HepG2 (cell line): ENCODE data around the gene COL13A1. TPM values are rescaled to one million over a fixed set of nuclear protein-coding genes. Genes with fewer than 3 reads are reported as not detected.
A peak's percentile ranks its signal among the peaks of the same experiment; 100 is the strongest.

Experiments
- ATAC-seq: fragments of 200-7000 bp; cut with Tn5 transposase; 3 replicates; pipeline ENCODE4 v1.9.1; 2020; ENCODE audit warnings: mild to moderate bottlenecking, moderate library complexity
- BruUV-seq: library from RNA; stranded (reverse); fragments of 400-500 nt; replicated peaks from 2 replicates; lab custom pipeline; 2021; lab: Mats Ljungman, UMichigan
- CTCF ChIA-PET: fragments of 300-600 bp; formaldehyde crosslinking; extraction: SDS; loops from one replicate; lab custom pipeline; 2021; ENCODE audit warnings: low total read pairs, inconsistent platforms, low intra/inter-chr PET ratio; lab: Yijun Ruan, JAX
- POLR2A ChIA-PET: fragments of 350-600 bp; sonication (Branson Sonifier 250); formaldehyde crosslinking; loops from one replicate; lab custom pipeline; 2020; ENCODE audit warnings: antibody characterized with exemption, inconsistent platforms; lab: Yijun Ruan, JAX
- DNase-seq: peaks from one replicate; pipeline ENCODE4 v3.0.0-alpha.2; 2015; ENCODE audit warnings: low spot score
- FAIRE-seq: peaks from 3 replicates; lab custom pipeline; 2011; peaks lifted over from hg19 to GRCh38; lab: Jason Lieb, UNC
- H2AFZ ChIP-seq: one replicate; pipeline ENCODE4 v1.6.1; 2011; ENCODE audit warnings: low read length, inconsistent platforms
- H3K27ac ChIP-seq: fragments of 300-600 bp; 3 replicates; pipeline ENCODE4 v1.8.0; 2011; ENCODE audit warnings: mixed run types, mild to moderate bottlenecking, mixed read lengths, low read length, inconsistent platforms; ENCODE audit not compliant: insufficient read depth; ENCODE audit errors: extremely low read length
- H3K27me3 ChIP-seq, 2 experiments: fragments of 200-600 bp in 1 of 2; 2 replicates in 1 of 2; 3 replicates in 1 of 2; pipeline versions ENCODE4 v1.6.0 to v1.8.0; 2011; ENCODE audit warnings: low read length in 2 of 2, mild to moderate bottlenecking in 2 of 2, moderate library complexity in 2 of 2, inconsistent platforms in 1 of 2; ENCODE audit not compliant: insufficient read depth in 2 of 2, control insufficient read depth in 1 of 2
- H3K36me3 ChIP-seq, 2 experiments: fragments of 200-600 bp in 1 of 2; replicated peaks in 1 of 2; 2 replicates in 1 of 2; 3 replicates in 1 of 2; pipeline versions ENCODE4 v1.5.1 to v1.8.0; 2011; ENCODE audit warnings: low read length in 2 of 2, inconsistent platforms in 1 of 2; ENCODE audit not compliant: insufficient read depth in 2 of 2, control insufficient read depth in 1 of 2
- H3K4me1 ChIP-seq: 2 replicates; pipeline ENCODE4 v1.5.1; 2012; ENCODE audit warnings: low read length, inconsistent platforms; ENCODE audit not compliant: insufficient read depth
- H3K4me2 ChIP-seq: 2 replicates; pipeline ENCODE4 v1.6.0; 2011; ENCODE audit warnings: low read depth, low read length, inconsistent platforms
- H3K4me3 ChIP-seq, 3 experiments: fragments of 200-600 bp in 1 of 3; sonication (generic), shearing (Covaris generic) in 1 of 3; replicated peaks in 1 of 3; 2 replicates each; pipeline ENCODE4 v1.5.1; 2011 to 2016; ENCODE audit warnings: low read length in 3 of 3, inconsistent platforms in 2 of 3, low read depth in 2 of 3, mild to moderate bottlenecking in 2 of 3, control low read depth in 1 of 3, mixed read lengths in 1 of 3; ENCODE audit not compliant: insufficient read depth in 1 of 3
- H3K79me2 ChIP-seq: one replicate; pipeline ENCODE4 v1.6.1; 2011; ENCODE audit warnings: low read length, inconsistent platforms; ENCODE audit not compliant: insufficient read depth
- H3K9ac ChIP-seq: 2 replicates; pipeline ENCODE4 v1.6.0; 2011; ENCODE audit warnings: mild to moderate bottlenecking, low read depth, low read length, inconsistent platforms; ENCODE audit not compliant: insufficient read depth
- H3K9me3 ChIP-seq: 2 replicates; pipeline ENCODE4 v1.5.1; 2012; ENCODE audit warnings: mild to moderate bottlenecking, low read length
- H4K20me1 ChIP-seq: 2 replicates; pipeline ENCODE4 v1.6.0; 2011; ENCODE audit warnings: inconsistent platforms, mild to moderate bottlenecking, low read length, moderate library complexity; ENCODE audit not compliant: insufficient read depth
- CSRNP2 ChIP-seq: sonication (generic); formaldehyde crosslinking; conservative IDR thresholded peaks from 2 replicates; pipeline ENCODE4 v1.8.0; 2022; ENCODE audit warnings: low read depth, missing genetic modification reagents
- GTF2F1 ChIP-seq: fragments of 150-350 bp; IDR thresholded peaks from 2 replicates; pipeline ENCODE4 v1.6.1; 2014; ENCODE audit warnings: low read length
- MAFF ChIP-seq: IDR thresholded peaks from 2 replicates; pipeline ENCODE4 v1.6.1; 2011; ENCODE audit warnings: low read depth, low read length, improper control_type of control experiment
- MAFK ChIP-seq, 2 experiments: IDR thresholded peaks in 1 of 2; conservative IDR thresholded peaks in 1 of 2; 2 replicates each; pipeline ENCODE4 v1.6.1; 2011; ENCODE audit warnings: improper control_type of control experiment in 2 of 2, low read length in 2 of 2
- PCBP2 ChIP-seq: fragments of 200-400 bp; formaldehyde crosslinking; optimal IDR thresholded peaks from 2 replicates; pipeline ENCODE3; 2018; ENCODE audit warnings: low read length, low read depth; ENCODE audit not compliant: poor library complexity, severe bottlenecking
- ZHX2 ChIP-seq, 2 experiments: sonication (generic) in 1 of 2; formaldehyde crosslinking in 1 of 2; IDR thresholded peaks; 2 replicates each; pipeline versions ENCODE4 v1.6.1 to v1.9.0; 2014 to 2022; ENCODE audit warnings: antibody characterized with exemption in 1 of 2, borderline replicate concordance in 1 of 2, inconsistent platforms in 1 of 2, low read depth in 1 of 2, missing genetic modification reagents in 1 of 2
- ZNF230 ChIP-seq: sonication (generic); formaldehyde crosslinking; IDR thresholded peaks from 2 replicates; pipeline ENCODE4 v1.4.0; 2020; ENCODE audit warnings: mild to moderate bottlenecking, missing genetic modification reagents
- WGBS: methylation state at CpG from one replicate; pipeline ENCODE4 v1.1.6; 2017; ENCODE audit warnings: low lambda C conversion rate; 5-methylcytosine and 5-hydroxymethylcytosine counted together
- in situ Hi-C: cut with HindIII; loops from 2 replicates; pipeline ENCODE4 v1.10.0; 2017; ENCODE audit warnings: low pct_unique_long_range_greater_than_20kb; ENCODE audit not compliant: extremely low pct_ligation_motif_present
- intact Hi-C: fragments of 100-400 bp; cut with micrococcal nuclease; formaldehyde crosslinking; loops from one replicate; pipeline ENCODE4 v1.10.0; 2022; ENCODE audit not compliant: unreplicated experiment
- polyA plus RNA-seq, 8 experiments: library from polyadenylated mRNA; depleted of rRNA in 3 of 8; stranded (reverse) in 7 of 8; unstranded in 1 of 8; fragments of >200 nt; fragmentation: Illumina TruSeq in 4 of 8; extraction: Trizol in 4 of 8; gene quantifications; 2 replicates each; pipeline versions ENCODE4 v1.2.1 to v1.2.3, GENCODE V29; 2011 to 2016; ENCODE audit warnings: low read depth in 4 of 8, missing spikeins in 1 of 8, mixed read lengths in 1 of 8; ENCODE audit not compliant: insufficient read depth in 1 of 8
- total RNA-seq, 5 experiments: library from RNA; depleted of rRNA; stranded (reverse); fragments of >200 nt; fragmentation: Illumina TruSeq; extraction: Trizol; gene quantifications; 2 replicates each; pipeline ENCODE4 v1.2.3, GENCODE V29; 2016; ENCODE audit warnings: low read depth in 1 of 5

Gene COL13A1
- total and polyA plus RNA-seq, 2 of the 13 experiments (the other 11 are each of a cell fraction or from before 2014, with no cell fraction given), result 0.07 TPM; not detected in 1

- TF ChIP-seq ZHX2 (IDR thresholded peaks at IDR 0.05; ENCODE audit: low read depth) (no peak), ZHX2 (CRISPR knock-in tag; IDR thresholded peaks at IDR 0.05; ENCODE audit: borderline replicate concordance) (no peak), PCBP2 (no peak)
These were observed 9.4 kb upstream of the COL13A1 start (continued) for GRCh38 chr10:69792341-69792740.

GRCh38 chr10:69794673-69795072 lies 7.0 kb upstream of the COL13A1 start:
- Histone ChIP-seq H3K9me3 (peaks cover 15% of the 10 kb centered on the region), H3K27ac (no peak overlapping the region), H4K20me1 (no peaks in the 10 kb centered on the region), H2AFZ (no peak overlapping the region), H3K4me3 (no peak overlapping the region), H3K79me2 (no peaks in the 10 kb centered on the region), H3K4me1 (no peaks in the 10 kb centered on the region), H3K27me3 (peaks cover 1 to 3% of the 10 kb centered on the region in 2 experiments; a peak in 1 of 5 replicates), H3K36me3 (no peaks in the 10 kb centered on the region), H3K9ac (no peak overlapping the region), H3K4me2 (no peak overlapping the region)
- no peak for ATAC-seq
- POLR2A ChIA-PET, result no interaction called here
- in situ Hi-C loops (no loop called here), intact Hi-C loops (no loop called here)
- FAIRE-seq, result no peak
- CTCF ChIA-PET, result no interaction called here
- WGBS, result 0% methylated on average over 1 of the region's 1 CpG
- no peak for DNase-seq
- peak; percentile 87 to 94 for TF ChIP-seq MAFK (conservative IDR thresholded peaks at IDR 0.05 in 1 of 2, IDR thresholded peaks at IDR 0.05 in 1 of 2; ENCODE audit: low read length in 2 of 2)
- TF ChIP-seq MAFF, result peak; percentile 86
- TF ChIP-seq GTF2F1, result no peak
- no peak for TF ChIP-seq ZNF230 (CRISPR knock-in tag)
- TF ChIP-seq CSRNP2 (CRISPR knock-in tag), result no peak
- no TSS peak for BruUV-seq
